Measurements from ENCODE around the gene FDXACB1. TPM values are rescaled to one million over a fixed set of nuclear protein-coding genes. Genes with fewer than 3 reads are reported as not detected.

Gene FDXACB1
- total and polyA plus RNA-seq, 9 of the 15 experiments (the other 6 are each of a cell fraction or from before 2014, with no cell fraction given): 3.2 to 7.5 (median 5.3) TPM

DNA sequence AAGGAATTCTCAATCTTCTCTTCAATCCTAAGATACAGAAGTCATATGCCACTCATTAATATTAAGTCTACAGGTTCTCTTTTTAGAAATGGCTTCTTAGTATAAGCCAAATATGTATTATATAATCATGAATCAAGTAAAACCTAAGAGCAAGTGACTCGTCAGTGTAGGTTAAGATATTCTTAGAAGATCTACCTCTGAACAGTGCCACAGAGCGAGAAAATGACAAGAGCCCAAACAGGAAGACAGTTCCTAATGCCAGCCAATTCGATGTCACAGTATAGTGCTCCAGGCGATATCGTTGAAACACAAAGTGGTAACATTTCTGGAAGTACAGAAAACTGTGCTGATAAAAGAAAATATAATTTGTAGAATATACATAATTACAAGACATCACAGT is 40.9 kb downstream of the FDXACB1 start:
- BruUV-seq (replicated peaks): no TSS peak
- CTCF ChIA-PET (ENCODE audit: low intra/inter-chr PET ratio): no interaction called here
- intact Hi-C loops (cut with micrococcal nuclease): no loop called here
- TF ChIP-seq, protein P1, sequence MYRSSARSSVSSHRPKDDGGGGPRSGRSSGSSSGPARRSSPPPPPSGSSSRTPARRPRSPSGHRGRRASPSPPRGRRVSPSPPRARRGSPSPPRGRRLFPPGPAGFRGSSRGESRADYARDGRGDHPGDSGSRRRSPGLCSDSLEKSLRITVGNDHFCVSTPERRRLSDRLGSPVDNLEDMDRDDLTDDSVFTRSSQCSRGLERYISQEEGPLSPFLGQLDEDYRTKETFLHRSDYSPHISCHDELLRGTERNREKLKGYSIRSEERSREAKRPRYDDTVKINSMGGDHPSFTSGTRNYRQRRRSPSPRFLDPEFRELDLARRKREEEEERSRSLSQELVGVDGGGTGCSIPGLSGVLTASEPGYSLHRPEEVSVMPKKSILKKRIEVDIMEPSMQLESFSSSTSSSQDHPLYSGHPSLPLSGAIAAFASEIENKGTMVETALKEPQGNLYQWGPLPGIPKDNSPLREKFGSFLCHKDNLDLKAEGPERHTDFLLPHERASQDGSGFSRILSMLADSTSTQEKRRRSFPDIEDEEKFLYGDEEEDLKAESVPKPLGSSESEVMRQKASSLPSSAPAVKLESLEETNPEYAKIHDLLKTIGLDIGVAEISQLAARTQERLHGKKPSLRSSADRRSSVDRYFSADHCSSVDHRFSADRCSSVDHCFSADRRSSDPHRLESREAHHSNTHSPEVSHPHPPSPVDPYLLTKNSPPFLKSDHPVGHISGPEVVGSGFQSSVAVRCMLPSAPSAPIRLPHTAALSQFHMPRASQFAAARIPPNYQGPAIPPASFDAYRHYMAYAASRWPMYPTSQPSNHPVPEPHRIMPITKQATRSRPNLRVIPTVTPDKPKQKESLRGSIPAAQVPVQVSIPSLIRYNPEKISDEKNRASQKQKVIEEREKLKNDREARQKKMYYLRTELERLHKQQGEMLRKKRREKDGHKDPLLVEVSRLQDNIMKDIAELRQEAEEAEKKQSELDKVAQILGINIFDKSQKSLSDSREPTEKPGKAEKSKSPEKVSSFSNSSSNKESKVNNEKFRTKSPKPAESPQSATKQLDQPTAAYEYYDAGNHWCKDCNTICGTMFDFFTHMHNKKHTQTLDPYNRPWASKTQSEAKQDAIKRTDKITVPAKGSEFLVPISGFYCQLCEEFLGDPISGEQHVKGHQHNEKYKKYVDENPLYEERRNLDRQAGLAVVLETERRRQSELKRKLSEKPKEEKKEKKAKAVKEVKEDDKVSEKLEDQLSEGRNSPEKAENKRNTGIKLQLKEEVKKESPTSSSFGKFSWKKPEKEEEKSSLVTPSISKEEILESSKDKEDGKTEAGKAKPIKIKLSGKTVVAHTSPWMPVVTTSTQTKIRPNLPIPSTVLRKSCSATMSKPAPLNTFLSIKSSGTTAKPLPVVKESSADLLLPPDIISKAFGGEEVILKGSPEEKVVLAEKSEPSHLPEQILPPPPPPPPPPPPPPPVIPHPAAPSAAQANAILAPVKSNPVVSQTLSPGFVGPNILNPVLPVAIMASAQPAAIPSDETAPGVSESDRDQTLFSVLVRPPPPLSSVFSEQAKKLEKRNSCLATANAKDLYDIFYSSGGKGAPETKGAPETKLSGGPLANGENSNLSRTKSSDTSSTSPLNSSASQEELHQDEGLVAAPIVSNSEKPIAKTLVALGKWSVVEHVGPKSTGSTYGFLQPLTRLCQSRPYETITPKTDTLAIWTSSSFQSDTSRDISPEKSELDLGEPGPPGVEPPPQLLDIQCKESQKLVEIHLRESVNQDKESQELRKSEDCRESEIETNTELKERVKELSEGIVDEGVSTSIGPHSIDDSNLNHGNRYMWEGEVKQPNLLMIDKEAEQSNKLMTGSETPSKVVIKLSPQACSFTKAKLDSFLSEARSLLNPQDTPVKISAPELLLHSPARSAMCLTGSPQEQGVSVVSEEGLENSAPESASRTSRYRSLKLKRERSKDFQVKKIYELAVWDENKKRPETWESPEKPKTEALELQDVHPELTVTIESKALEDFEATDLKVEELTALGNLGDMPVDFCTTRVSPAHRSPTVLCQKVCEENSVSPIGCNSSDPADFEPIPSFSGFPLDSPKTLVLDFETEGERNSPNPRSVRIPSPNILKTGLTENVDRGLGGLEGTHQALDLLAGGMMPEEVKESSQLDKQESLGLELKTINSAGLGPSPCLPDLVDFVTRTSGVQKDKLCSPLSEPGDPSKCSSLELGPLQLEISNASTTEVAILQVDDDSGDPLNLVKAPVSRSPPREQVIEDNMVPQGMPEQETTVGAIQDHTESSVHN (IDR thresholded peaks at IDR 0.05; ENCODE audit: borderline replicate concordance in 1 of 2, low read depth in 1 of 2): no peak
- TF ChIP-seq POLR2A (conservative IDR thresholded peaks at IDR 0.05) (no peak), FOXA3 (CRISPR knock-in tag; conservative IDR thresholded peaks at IDR 0.05 in 1 of 2, IDR thresholded peaks at IDR 0.05 in 1 of 2) (no peak), HSF4 (CRISPR knock-in tag; IDR thresholded peaks at IDR 0.05; ENCODE audit: borderline replicate concordance) (no peak), POLR2B (IDR thresholded peaks at IDR 0.05; ENCODE audit: low read depth, partially characterized antibody) (no peak), SMAD1 (IDR thresholded peaks at IDR 0.05; ENCODE audit: low read depth, low read length, partially characterized antibody) (no peak), ZFP1 (CRISPR knock-in tag; IDR thresholded peaks at IDR 0.05) (no peak), ARID1B (IDR thresholded peaks at IDR 0.05) (no peak), LCOR (CRISPR knock-in tag; IDR thresholded peaks at IDR 0.05) (no peak), ZNF79 (CRISPR knock-in tag; IDR thresholded peaks at IDR 0.05; ENCODE audit: low read depth) (no peak), HNRNPH1 (optimal IDR thresholded peaks at IDR 0.05; ENCODE audit: low read depth, low read length) (no peak)
- TF ChIP-seq, protein P2, sequence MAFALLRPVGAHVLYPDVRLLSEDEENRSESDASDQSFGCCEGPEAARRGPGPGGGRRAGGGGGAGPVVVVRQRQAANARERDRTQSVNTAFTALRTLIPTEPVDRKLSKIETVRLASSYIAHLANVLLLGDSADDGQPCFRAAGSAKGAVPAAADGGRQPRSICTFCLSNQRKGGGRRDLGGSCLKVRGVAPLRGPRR (CRISPR knock-in tag; IDR thresholded peaks at IDR 0.05): no peak
- TF ChIP-seq, protein P3, sequence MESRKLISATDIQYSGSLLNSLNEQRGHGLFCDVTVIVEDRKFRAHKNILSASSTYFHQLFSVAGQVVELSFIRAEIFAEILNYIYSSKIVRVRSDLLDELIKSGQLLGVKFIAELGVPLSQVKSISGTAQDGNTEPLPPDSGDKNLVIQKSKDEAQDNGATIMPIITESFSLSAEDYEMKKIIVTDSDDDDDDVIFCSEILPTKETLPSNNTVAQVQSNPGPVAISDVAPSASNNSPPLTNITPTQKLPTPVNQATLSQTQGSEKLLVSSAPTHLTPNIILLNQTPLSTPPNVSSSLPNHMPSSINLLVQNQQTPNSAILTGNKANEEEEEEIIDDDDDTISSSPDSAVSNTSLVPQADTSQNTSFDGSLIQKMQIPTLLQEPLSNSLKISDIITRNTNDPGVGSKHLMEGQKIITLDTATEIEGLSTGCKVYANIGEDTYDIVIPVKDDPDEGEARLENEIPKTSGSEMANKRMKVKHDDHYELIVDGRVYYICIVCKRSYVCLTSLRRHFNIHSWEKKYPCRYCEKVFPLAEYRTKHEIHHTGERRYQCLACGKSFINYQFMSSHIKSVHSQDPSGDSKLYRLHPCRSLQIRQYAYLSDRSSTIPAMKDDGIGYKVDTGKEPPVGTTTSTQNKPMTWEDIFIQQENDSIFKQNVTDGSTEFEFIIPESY (CRISPR knock-in tag; IDR thresholded peaks at IDR 0.05): no peak

More for the DNA sequence above, 40.9 kb downstream of the FDXACB1 start:
- H3K36me3 ChIP-seq (ENCODE audit: control insufficient read depth, insufficient read depth, low read length): peaks cover 30% of the 10 kb centered on the region
- no peaks in the 10 kb centered on the region for H3K27me3 ChIP-seq (ENCODE audit: control insufficient read depth in 2 of 2, insufficient read depth in 2 of 2, low read length in 2 of 2)
- no peak for DNase-seq (ENCODE audit: extremely low read depth in 1 of 4, low spot score in 3 of 4)
- H3K9me1 ChIP-seq (ENCODE audit: control insufficient read depth, insufficient read depth, low read length): no peaks in the 10 kb centered on the region
- H3K4me1 ChIP-seq (replicated peaks in 1 of 2; ENCODE audit: control insufficient read depth in 2 of 2, insufficient read depth in 2 of 2, low read length in 2 of 2): peaks cover 0 to 3% of the 10 kb centered on the region in 2 experiments; a peak in 2 of 5 replicates
- no peaks in the 10 kb centered on the region for H4K20me1 ChIP-seq (replicated peaks; ENCODE audit: control insufficient read depth, insufficient read depth, low read length)
- no peak overlapping the region for H3K27ac ChIP-seq (ENCODE audit: extremely low read depth, low read depth, low read length)
- in situ Hi-C loops (cut with MboI): no loop called here
- no peak for FAIRE-seq
- POLR2A ChIA-PET: interaction anchor here (0.9 kb wide), 1 partner anchor 13 kb away, joined by 3 read pairs; no protein-coding TSS in a partner anchor
- no peak overlapping the region for H3K4me3 ChIP-seq
- H3K79me2 ChIP-seq (ENCODE audit: control insufficient read depth, insufficient read depth, low read length): no peaks in the 10 kb centered on the region
- no peak overlapping the region for H3K9ac ChIP-seq (ENCODE audit: insufficient read depth in 1 of 2, low read depth in 2 of 2, low read length in 2 of 2)
- H3K9me3 ChIP-seq (replicated peaks; ENCODE audit: control insufficient read depth, insufficient read depth, low read depth, low read length): no peaks in the 10 kb centered on the region
- 86% methylated on average over 5 of the region's 5 CpGs for WGBS (ENCODE audit: insufficient coverage, low coverage, missing lambda C conversion rate)
- no peak overlapping the region for H3K4me2 ChIP-seq (ENCODE audit: insufficient read depth, low read length)
- H2AFZ ChIP-seq (ENCODE audit: low read depth, low read length): no peak overlapping the region
- ATAC-seq: no peak

Measured in K562 (cell line).